ENCODE results near the gene ADAM12.

The ADAM12 gene

GRCh38 chr10:126315494-126316177, 72.6 kb downstream of the ADAM12 start:
- no peak for DNase-seq (ENCODE audit: low read depth, low spot score)

GRCh38 chr10:126314863-126315493, 73.3 kb downstream of the ADAM12 start:
- DNase-seq (ENCODE audit: low read depth, low spot score), result no peak

GRCh38 chr10:126312167-126312566, 76.1 kb downstream of the ADAM12 start:
- no peak for DNase-seq (ENCODE audit: low read depth, low spot score)

GRCh38 chr10:126309228-126309883, 78.9 kb downstream of the ADAM12 start:
- no peak for DNase-seq (ENCODE audit: low read depth, low spot score)

- DNase-seq (ENCODE audit: low read depth, low spot score), result no peak
These were observed 85.2 kb downstream of the ADAM12 start for GRCh38 chr10:126302826-126303665.

GRCh38 chr10:126302476-126302756, 85.9 kb downstream of the ADAM12 start:
- no peak for DNase-seq (ENCODE audit: low read depth, low spot score)

GRCh38 chr10:126301701-126302475, 86.4 kb downstream of the ADAM12 start:
- no peak for DNase-seq (ENCODE audit: low read depth, low spot score)

GRCh38 chr10:126294451-126294850, 93.8 kb downstream of the ADAM12 start:
- DNase-seq (ENCODE audit: low read depth, low spot score), result no peak

GRCh38 chr10:126290232-126290631, 98.0 kb downstream of the ADAM12 start:
- DNase-seq (ENCODE audit: low read depth, low spot score), result no peak

- DNase-seq (ENCODE audit: low read depth, low spot score), result no peak
These were observed 99.5 kb downstream of the ADAM12 start for GRCh38 chr10:126288547-126289493.

GRCh38 chr10:126286256-126286780, 102.0 kb downstream of the ADAM12 start:
- DNase-seq (ENCODE audit: low read depth, low spot score), result no peak

GRCh38 chr10:126283307-126283706, 105.0 kb downstream of the ADAM12 start:
- no peak for DNase-seq (ENCODE audit: low read depth, low spot score)

- no peak for DNase-seq (ENCODE audit: low read depth, low spot score)
These were observed 109.4 kb downstream of the ADAM12 start for GRCh38 chr10:126278851-126279250.

GRCh38 chr10:126277181-126277580, 111.1 kb downstream of the ADAM12 start:
- no peak for DNase-seq (ENCODE audit: low read depth, low spot score)

GRCh38 chr10:126272526-126272925, 115.8 kb downstream of the ADAM12 start:
- DNase-seq (ENCODE audit: low read depth, low spot score), result no peak

GRCh38 chr10:126270111-126270510, 118.2 kb downstream of the ADAM12 start:
- no peak for DNase-seq (ENCODE audit: low read depth, low spot score)

GRCh38 chr10:126268013-126268920, 120.0 kb downstream of the ADAM12 start:
- no peak for DNase-seq (ENCODE audit: low read depth, low spot score)

GRCh38 chr10:126264102-126265018, 123.9 kb downstream of the ADAM12 start:
- no peak for DNase-seq (ENCODE audit: low read depth, low spot score)

All from brain pericyte (primary cell).